GDM1 (cell line): ENCODE data around the gene AGPAT4.

ENCODE experiments used
- DNase-seq: peaks from one replicate; lab custom pipeline; 2025; lab: John Stamatoyannopoulos, UW

AGPAT4 gene

DNA sequence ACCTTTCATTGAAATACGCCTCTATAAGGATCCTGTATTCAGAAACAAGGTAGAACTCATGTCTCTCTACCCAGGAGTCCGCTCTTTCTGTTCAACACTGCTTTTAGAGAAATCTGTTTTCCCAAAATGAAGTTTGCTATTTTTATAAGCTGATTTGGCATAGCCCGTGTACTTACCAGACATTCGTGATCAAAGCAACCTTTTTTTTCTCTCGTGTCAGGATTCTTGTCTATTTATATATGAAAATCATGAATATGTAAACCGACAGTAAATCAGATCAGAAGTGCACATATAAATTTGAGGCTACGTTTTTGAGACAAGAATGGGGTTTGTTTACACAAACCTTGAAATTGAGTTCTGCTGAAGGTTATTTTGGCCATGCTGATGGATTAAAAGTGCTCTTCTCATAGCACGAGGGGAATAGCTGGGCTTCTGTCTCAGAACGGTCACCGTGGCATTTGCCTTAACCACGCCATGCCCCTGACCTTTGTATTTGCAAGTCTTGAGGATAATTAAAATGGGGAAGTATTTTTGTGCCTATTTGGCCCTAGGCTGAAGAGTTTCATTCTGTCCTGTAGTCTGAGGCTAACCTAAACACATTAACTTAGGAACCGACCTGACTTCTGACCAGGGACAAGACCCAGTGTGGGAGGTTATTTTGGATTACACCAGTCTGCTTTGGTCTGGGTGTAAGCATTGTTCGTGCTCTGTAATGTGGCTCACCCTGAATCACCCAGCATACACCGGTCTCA is 163.7 kb downstream of the AGPAT4 start:
- no peak for DNase-seq

DNA sequence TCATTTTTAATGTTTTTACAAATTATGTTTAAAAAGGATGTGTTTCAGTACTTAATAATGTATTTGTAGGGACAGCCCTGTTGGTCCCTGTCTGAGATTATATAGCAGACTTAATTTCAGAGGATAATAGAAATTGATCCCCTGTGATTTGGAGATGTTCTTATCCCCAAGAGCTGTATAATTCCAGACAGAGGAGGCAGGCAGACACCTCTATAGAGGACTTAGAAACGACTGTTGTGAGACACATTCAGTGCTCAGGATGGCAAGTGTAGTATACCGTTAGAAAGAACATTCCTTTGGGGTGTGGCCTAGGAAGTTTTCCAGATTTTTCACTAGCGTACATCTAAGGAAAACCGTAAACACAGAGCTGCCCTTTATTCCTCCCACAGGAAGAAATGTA is 164.5 kb downstream of the AGPAT4 start:
- no peak for DNase-seq

DNA sequence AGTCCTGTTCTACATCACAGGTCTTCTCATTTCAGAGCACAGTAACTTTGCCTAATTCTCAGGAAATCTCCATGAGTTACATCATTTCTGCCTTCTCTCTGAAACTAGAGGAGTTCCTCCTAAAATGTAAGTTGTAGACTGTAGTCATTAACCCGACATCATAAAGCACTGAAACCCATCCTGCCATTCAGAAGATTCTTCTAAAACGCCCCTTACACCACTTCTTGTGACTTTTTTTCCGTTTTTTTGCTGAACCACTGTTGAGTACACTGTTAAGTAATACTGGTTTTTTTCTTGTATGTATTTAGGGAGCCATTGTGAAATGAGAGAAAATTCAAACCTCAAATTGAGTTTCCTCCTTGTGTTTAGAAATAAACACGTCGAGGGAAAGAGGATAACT is 164.9 kb downstream of the AGPAT4 start:
- DNase-seq, result no peak

DNA sequence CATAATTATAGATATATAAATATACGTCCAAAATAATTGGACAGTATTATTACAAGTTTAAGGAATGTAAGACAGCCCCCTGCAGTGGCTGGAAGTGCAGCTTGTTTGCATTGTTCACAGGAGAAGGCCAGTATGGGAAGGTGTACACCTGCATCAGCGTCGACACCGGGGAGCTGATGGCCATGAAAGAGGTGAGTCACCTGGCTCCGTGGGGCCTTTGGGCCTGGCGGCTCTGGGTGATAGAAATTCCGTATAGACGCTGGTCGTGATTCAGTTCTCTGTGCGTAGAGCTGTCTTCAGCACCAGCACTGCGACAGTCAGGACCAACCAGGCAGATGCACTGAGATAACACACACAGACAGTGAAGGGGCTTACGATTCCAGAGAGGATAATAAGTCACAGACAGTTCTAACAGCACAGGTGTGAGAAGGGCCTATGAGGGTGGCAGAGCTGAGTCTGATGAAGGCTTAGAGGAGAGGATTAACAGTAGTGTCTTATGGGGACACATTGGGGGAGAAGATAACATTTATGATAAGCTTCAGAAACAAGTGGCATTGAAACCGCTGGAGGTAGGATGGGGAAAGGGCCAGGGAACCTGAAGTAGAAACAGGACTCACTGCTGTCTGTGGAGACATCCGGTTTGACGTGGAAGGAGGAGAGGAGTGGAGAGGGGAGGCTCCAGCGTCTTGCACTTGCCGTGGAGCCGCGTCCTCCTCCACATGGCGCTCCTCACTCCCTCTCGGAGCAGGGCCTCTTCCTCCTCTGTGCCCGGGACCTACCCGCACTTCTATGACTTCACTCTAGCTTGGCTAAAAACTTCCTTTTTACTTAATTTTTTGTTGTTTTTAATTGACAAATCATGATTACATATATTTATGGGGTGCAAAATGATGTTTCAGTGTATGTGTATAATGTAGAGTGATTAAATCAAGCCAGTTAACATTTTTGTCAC is 165.8 kb downstream of the AGPAT4 start:
- no peak for DNase-seq

DNA sequence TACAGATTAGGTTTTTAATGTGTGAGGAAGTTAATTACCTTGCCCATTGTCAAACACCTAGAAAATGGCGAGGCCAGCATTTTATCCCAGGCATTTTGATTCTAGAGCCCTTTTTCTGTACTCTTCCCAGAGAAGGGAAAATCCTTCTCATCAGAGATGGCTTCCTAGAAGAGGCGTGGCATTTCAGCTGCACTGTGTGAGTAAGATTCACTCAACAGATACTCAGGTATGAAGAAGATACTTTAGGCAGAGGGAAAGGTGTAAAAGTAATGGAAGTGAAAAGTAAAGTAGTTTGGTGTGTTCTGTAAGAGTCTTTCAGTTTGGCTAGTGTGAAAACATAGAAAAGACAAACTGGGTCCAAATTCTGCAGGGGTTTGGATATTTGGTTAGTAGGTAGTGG is 168.5 kb downstream of the AGPAT4 start:
- no peak for DNase-seq

DNA sequence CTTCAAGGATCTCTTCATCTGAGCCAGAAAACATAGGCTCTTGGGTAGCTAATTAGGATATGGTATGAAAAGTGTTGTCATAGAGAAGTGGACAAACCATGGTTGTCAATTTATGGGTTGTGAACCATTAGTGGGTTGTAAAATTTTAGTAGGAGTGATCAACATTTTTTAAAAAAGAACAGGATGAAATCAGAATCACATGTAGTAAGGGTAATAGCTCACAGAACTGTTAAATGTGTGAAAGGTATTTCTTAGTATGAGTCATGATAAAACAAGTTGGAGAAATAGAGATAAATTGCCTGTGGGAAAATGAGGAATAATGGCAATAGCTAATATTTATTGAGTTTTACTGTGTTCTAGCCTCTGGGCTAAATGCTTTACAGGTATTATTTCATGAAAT is 168.9 kb downstream of the AGPAT4 start:
- no peak for DNase-seq

DNA sequence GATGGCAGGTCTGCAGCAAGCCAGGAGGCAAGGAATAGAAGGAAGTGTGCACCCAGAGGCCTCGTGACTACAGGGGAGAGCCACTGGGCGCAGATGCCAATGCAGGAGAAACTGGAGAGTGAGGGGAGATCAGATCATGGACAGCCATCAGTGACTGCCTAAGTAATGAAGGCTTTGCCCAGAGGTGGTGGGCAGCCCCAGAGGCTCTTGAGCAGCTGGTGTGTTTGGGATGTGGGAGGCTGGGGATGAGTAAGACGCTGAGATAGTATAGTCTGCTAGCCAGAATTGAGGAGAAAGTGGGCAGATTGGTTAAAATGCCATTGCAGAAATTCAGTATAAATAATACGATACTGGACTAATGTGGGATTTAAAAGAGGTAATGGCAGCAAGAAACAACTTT is 170.4 kb downstream of the AGPAT4 start:
- no peak for DNase-seq

DNA sequence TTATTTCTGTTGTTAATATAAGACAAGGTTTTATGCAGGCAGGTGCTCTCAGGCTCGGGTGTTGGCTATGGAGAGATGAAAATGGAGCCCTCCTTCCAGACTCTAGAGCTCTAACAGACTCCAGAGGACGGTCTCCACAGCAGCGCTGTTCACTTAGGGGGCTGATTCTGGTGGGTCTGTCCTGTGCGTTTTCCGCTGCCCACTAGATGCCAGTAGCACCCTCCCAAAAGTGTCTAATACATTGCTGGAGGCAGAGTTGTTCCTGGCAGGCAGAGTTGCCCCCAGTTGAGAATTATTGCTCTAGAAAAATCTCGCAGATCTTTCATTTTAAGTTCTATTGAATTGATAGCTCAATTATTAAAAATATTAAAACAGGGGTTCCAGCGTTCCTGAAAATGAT is 172.3 kb downstream of the AGPAT4 start:
- DNase-seq, result no peak

DNA sequence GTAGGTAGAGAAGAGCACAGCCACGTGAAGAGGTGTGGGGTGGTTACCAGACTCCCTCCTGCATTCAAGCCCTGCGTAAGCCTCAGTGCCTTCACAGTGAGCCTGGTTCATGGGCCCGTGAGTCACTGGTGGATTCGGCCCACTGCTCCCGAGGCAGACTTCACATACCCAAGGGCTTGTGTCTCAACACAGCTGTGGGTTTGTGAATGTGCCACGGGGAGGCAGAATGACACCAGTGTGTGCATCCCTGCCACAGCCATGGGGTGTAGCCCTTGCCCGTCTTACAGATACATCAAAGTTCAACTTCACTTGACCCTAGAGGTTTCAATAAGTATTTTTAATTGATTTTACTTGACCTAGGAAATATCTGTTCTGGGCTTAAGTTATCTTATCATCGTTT is 173.8 kb downstream of the AGPAT4 start:
- DNase-seq, result no peak

DNA sequence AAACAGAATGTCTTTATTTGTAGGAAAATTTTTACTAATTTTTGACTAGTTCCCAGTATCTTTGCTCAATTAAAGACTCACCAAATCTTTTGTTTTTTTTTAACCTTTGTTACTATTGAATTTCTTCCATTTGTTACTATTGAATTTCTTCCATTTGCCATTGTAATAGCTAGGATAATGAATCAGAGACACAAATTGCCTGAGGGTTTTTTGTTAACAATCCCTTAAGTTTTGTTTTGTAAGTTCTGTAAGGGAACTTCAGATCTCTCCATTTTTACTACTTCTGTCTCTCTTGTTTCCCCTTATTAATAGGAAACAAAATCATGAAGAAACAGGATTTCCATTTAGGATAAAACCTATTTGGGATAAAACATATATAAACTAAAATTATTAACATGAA is 177.9 kb downstream of the AGPAT4 start:
- DNase-seq, result no peak

DNA sequence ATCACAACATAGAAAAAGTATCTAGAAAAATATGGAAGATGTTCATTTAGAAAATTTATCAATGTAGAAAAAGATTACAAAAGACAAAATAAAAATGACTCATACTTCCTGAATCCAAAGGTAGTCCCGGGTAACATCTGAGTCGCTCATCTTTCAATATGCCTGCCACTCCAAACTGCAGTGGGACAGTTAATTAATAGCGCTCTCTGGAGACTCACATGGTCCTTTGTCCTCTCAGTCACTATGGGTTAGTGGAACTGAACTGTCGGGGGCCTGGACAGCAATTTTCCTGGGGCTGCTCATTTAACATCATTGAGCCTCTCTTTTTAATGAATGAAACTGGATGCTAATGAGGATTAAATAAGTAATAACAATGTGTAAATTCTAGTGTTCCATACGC is 178.9 kb downstream of the AGPAT4 start:
- no peak for DNase-seq

DNA sequence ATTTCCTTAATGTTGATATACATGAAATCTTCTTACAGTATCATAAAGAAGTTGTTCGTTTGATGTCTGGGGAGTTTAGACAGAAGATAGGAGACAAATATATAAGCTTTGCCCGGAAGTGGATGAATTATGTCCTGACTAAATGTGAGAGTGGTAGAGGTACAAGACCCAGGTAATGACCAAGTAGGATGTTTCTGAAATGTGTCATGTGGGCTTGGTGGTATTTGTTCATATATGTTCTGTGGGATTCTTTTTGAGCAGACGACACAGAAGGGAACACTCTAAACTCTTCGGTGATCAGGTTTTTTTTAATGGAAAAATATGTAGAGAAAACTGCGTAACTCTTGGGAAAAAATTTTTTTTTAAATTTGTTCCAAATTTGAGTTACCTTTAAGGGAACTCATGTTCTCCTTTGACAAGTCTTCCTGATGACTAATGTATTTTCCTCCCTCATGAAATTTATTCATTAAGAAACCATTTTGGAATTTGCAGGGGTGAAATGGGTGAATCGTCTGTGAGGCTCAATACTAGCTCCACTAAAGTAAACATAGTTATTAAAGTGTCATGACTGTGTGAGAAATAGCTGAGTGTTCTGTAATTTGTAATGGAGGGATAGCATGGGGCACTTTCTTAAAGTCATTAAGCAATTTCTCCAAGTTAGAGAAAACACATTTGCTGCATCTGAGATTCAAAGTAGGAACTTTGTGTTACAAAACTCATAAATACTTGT is 181.7 kb downstream of the AGPAT4 start:
- DNase-seq, result no peak

DNA sequence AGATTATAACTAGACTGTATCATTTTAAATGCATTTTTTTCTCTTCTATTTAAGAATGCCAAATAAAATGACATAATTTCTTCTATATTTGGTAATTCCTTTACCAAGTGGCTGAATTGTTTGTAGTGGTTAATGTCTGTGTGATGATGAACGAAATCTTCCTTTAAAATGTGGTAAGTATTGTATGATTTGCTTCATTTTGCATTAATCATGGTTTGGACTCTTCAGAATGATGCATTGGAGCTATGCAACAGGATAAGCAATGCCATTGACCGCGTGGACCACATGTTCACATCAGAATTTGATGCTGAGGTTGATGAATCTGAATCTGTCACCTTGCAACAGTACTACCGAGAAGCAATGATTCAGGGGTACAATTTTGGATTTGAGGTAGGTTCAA is 182.7 kb downstream of the AGPAT4 start:
- DNase-seq, result no peak

DNA sequence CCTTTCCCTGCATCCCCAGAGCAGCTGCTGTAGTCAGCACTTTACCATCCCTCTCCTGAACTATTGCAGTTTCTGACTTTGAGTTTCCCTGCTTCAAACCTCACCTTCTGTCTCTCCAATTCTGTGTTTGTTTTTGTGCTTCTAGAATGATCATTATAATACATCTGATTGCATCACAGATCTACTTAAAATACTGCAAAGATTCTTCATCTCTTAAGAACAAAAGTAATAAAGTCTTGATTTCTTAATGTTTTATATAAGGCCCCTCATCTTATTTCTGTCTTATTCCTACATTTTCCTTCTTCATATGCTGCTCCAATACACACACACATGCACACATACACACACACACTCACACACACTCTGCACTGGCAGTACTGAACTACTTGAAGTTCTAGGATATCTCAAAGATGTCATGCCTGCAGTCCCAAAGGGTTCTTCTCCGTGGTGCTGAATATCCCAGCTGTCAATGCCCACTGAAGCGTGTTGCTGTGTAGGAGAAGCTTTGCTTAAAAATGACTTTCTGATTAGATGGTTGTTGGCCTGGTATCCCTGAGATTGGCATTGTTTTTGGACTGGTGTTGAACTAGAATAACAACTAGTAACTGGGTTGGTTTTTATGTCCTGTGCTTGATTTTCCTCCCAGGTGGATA is 185.1 kb downstream of the AGPAT4 start:
- no peak for DNase-seq

DNA sequence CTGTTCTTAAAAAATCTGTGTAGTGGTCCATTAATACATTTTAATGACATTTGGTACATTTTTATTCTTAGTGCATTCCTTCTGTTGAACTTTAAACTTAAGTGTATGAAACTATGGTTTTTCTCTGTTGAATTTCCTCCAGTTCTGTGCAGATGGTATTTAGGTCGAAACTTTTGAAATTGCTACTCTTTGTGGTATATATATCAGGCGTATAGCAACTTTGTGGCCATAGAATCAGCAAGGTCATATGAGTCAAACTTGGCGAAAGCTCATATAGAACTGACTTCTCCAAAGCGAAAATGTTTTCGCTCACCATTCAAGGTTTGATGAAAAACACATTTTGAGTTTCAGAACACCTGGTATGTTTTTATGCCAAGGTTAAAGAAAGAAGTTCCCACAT is 188.6 kb downstream of the AGPAT4 start:
- DNase-seq, result no peak

DNA sequence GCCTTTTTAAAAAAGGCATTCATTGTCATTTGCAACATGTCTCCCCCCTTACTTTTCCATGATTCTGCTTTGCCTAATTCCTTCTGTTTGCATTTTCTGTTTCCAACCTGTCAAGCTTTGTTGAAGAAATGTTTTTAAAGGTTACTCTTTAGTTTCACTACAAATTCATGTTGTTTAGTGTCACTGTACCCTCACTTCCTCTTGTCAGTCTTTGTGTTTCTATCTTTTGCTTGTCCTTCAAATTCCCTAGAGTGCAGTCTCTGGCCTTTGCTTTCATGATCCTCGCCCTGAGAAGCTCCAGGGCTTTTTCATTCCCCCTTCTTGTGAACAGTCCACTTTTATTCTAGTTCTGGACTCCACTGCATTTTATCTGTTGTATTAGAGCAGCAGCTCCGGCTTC is 191.6 kb downstream of the AGPAT4 start:
- DNase-seq, result no peak

DNA sequence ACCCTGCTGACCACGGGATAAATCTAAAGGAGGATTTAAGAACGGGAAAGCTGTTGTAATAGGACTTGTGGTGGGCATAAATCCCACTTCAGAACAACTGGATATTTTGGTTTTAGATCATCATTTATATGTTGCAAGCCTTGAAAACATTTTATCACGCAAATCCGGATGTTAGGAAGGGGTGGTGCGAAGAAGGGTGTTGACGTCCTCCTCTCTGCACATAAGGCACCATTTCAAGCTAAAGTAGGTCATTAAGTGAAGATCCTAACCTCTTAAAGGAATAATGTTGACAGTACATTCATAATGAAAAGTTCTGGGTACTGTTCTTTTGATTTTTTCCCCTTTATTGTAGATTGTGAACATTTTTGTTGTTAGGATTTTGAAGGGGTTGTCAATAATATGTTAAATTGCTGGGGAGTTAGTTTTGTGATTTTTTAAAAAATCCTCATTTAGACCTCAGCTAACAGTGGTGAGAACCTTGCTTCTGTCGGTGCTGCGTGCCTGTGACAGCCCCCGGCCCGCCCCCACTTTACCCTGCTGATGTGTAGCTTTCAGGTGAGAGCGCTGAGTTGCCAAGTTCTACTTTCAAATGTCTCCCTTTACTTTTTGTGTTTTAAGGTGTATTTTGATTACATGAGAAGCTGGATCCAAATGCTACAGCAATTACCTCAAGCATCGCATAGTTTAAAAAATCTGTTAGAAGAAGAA is 193.4 kb downstream of the AGPAT4 start:
- DNase-seq, result no peak
